ENCODE data around the gene MLYCD.

GRCh38 chr16:83891742-83892141, 7.2 kb upstream of the MLYCD start:
- TF ChIP-seq POLR2A (IDR thresholded peaks at IDR 0.05): no peak
- no peak for TF ChIP-seq CTCF (IDR thresholded peaks at IDR 0.05)

All from uterus (tissue), 2 donors.